DND-41 (cell line): ENCODE data around the gene CMSS1.

Experiments used
- ATAC-seq: fragments of 200-7000 bp; cut with Tn5 transposase; 3 replicates; pipeline ENCODE4 v1.9.1; 2021; ENCODE audit warnings: low read depth; ENCODE audit not compliant: insufficient read depth
- DNase-seq: peaks from one replicate; pipeline ENCODE4 v3.0.0-alpha.2; 2020
- H2AFZ ChIP-seq: 2 replicates; pipeline ENCODE4 v1.6.0; 2012; ENCODE audit warnings: low read depth, low read length
- H3K27ac ChIP-seq: 2 replicates; pipeline ENCODE4 v1.5.1; 2012; ENCODE audit warnings: low read length, inconsistent platforms
- H3K27me3 ChIP-seq: fragments of 200-600 bp; sonication (generic); 2 replicates; pipeline ENCODE4 v1.6.0; 2012; ENCODE audit warnings: low read length, mild to moderate bottlenecking, inconsistent platforms; ENCODE audit not compliant: insufficient read depth, poor library complexity
- H3K36me3 ChIP-seq: 2 replicates; pipeline ENCODE4 v1.5.1; 2012; ENCODE audit warnings: low read length, inconsistent platforms; ENCODE audit not compliant: insufficient read depth
- H3K4me1 ChIP-seq: 2 replicates; pipeline ENCODE4 v1.5.1; 2012; ENCODE audit warnings: mild to moderate bottlenecking, low read length; ENCODE audit not compliant: insufficient read depth
- H3K4me2 ChIP-seq: 2 replicates; pipeline ENCODE4 v1.6.0; 2012; ENCODE audit warnings: mild to moderate bottlenecking, moderate library complexity, low read length, inconsistent platforms; ENCODE audit not compliant: insufficient read depth
- H3K4me3 ChIP-seq, 2 experiments: fragments of 200-600 bp in 1 of 2; shearing (Covaris generic) in 1 of 2; 2 replicates each; pipeline ENCODE4 v1.5.1; 2012 to 2016; ENCODE audit warnings: inconsistent platforms in 2 of 2, low read length in 2 of 2, mild to moderate bottlenecking in 2 of 2, low read depth in 1 of 2, moderate library complexity in 1 of 2
- H3K79me2 ChIP-seq: 2 replicates; pipeline ENCODE4 v1.6.0; 2012; ENCODE audit warnings: low read length, inconsistent platforms; ENCODE audit not compliant: insufficient read depth
- H3K9ac ChIP-seq: 2 replicates; pipeline ENCODE4 v1.6.0; 2012; ENCODE audit warnings: low read depth, mild to moderate bottlenecking, inconsistent platforms, low read length, moderate library complexity
- H3K9me3 ChIP-seq: 2 replicates; pipeline ENCODE4 v1.5.1; 2012; ENCODE audit warnings: low read length, moderate library complexity, mild to moderate bottlenecking, inconsistent platforms; ENCODE audit not compliant: insufficient read depth, severe bottlenecking
- H4K20me1 ChIP-seq: 2 replicates; pipeline ENCODE4 v1.6.0; 2012; ENCODE audit warnings: low read length; ENCODE audit not compliant: insufficient read depth
- EZH2 ChIP-seq: IDR thresholded peaks from 3 replicates; pipeline ENCODE4 v1.6.1; 2012; ENCODE audit warnings: borderline replicate concordance, low read depth, mild to moderate bottlenecking, moderate library complexity, low read length, inconsistent platforms; ENCODE audit not compliant: severe bottlenecking
- TF ChIP-seq, protein P1 (sequence below): IDR thresholded peaks from 2 replicates; pipeline ENCODE4 v1.5.1; 2012; ENCODE audit warnings: borderline replicate concordance, low read length, moderate library complexity, mild to moderate bottlenecking; ENCODE audit not compliant: poor library complexity, severe bottlenecking; ENCODE audit errors: extremely low read depth

Gene CMSS1

GRCh38 chr3:100164743-100165142 is 347.1 kb downstream of the CMSS1 start:
- TF ChIP-seq EZH2, result no peak
- TF ChIP-seq, protein P1, sequence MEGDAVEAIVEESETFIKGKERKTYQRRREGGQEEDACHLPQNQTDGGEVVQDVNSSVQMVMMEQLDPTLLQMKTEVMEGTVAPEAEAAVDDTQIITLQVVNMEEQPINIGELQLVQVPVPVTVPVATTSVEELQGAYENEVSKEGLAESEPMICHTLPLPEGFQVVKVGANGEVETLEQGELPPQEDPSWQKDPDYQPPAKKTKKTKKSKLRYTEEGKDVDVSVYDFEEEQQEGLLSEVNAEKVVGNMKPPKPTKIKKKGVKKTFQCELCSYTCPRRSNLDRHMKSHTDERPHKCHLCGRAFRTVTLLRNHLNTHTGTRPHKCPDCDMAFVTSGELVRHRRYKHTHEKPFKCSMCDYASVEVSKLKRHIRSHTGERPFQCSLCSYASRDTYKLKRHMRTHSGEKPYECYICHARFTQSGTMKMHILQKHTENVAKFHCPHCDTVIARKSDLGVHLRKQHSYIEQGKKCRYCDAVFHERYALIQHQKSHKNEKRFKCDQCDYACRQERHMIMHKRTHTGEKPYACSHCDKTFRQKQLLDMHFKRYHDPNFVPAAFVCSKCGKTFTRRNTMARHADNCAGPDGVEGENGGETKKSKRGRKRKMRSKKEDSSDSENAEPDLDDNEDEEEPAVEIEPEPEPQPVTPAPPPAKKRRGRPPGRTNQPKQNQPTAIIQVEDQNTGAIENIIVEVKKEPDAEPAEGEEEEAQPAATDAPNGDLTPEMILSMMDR, result no peak
- Histone ChIP-seq H4K20me1 (no peaks in the 10 kb centered on the region), H3K27ac (no peak overlapping the region), H3K9me3 (no peaks in the 10 kb centered on the region), H3K4me3 (no peak overlapping the region), H2AFZ (no peak overlapping the region), H3K27me3 (no peaks in the 10 kb centered on the region), H3K36me3 (0 out of 2 replicates have a peak, but pooled peaks cover 2% of the 10 kb centered on the region), H3K9ac (no peak overlapping the region), H3K4me1 (no peaks in the 10 kb centered on the region), H3K4me2 (no peak overlapping the region), H3K79me2 (no peaks in the 10 kb centered on the region)
- no peak for ATAC-seq
- DNase-seq, result no peak

DNA sequence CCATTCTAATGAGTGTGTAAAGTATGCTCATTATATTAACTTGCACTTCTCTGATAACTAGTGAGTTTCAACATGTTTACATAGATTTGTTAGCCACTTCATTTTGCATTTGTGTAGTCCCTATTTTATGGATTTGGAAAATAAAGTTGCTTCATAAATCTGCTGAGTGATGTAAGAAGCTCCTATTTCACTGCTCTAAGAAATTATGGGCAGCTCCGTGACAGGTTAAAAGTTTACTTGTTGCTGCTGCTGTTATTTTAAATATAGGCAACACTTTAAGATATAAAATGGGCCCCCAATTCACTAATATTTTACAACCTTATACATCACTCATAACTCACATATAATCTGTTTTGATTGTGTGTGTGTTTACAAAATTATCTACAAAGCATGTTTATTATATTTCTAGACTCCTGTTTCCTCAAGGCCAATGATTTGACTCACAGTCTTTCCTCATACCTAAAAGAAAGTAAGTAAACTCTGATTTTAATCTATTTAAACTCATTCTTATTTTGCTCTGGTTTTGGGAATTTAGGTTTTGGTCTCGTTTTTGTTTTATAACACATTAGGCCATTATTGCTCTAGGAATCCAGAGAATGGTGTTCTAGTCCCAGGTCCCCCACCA is 348.4 kb downstream of the CMSS1 start:
- no peak overlapping the region for H3K4me2 ChIP-seq
- TF ChIP-seq EZH2, result no peak
- TF ChIP-seq, protein P1, result no peak
- no peaks in the 10 kb centered on the region for H3K27me3 ChIP-seq
- H2AFZ ChIP-seq, result no peak overlapping the region
- H3K9me3 ChIP-seq, result no peaks in the 10 kb centered on the region
- no peak overlapping the region for H3K9ac ChIP-seq
- no peak for ATAC-seq
- H3K36me3 ChIP-seq, result no peaks in the 10 kb centered on the region
- no peak overlapping the region for H3K27ac ChIP-seq
- no peaks in the 10 kb centered on the region for H3K79me2 ChIP-seq
- no peak overlapping the region for H3K4me3 ChIP-seq
- no peaks in the 10 kb centered on the region for H4K20me1 ChIP-seq
- DNase-seq, result no peak
- no peaks in the 10 kb centered on the region for H3K4me1 ChIP-seq

GRCh38 chr3:100169201-100169920 is 351.7 kb downstream of the CMSS1 start:
- H3K79me2 ChIP-seq, result no peaks in the 10 kb centered on the region
- ATAC-seq (no peak), DNase-seq (no peak)
- H3K4me1 ChIP-seq, result no peaks in the 10 kb centered on the region
- no peak overlapping the region for H3K4me2 ChIP-seq
- H4K20me1 ChIP-seq, result no peaks in the 10 kb centered on the region
- H2AFZ ChIP-seq, result no peak overlapping the region
- no peak overlapping the region for H3K4me3 ChIP-seq
- peaks cover 4% of the 10 kb centered on the region; the same call in 1 of the 2 replicates for H3K36me3 ChIP-seq
- H3K27ac ChIP-seq, result no peak overlapping the region
- H3K9me3 ChIP-seq, result no peaks in the 10 kb centered on the region
- no peaks in the 10 kb centered on the region for H3K27me3 ChIP-seq
- no peak overlapping the region for H3K9ac ChIP-seq
- TF ChIP-seq EZH2, result no peak
- TF ChIP-seq, protein P1, result no peak
